GM21447 (cell line): ENCODE results near the gene AP3S1.

ENCODE experiments used
- ATAC-seq: cut with Tn5 transposase; IDR thresholded peaks from one replicate; pipeline ENCODE4 v1.9.1; 2021; ENCODE audit not compliant: unreplicated experiment

AP3S1 gene

GRCh38 chr5:115936031-115936430, 94.3 kb downstream of the AP3S1 start:
- ATAC-seq, result no peak

- no peak for ATAC-seq
Observed at GRCh38 chr5:115939059-115939458, 97.3 kb downstream of the AP3S1 start.

GRCh38 chr5:115940080-115940810, 98.5 kb downstream of the AP3S1 start:
- ATAC-seq, result no peak

GRCh38 chr5:115941051-115941675, 99.4 kb downstream of the AP3S1 start:
- ATAC-seq, result no peak

- no peak for ATAC-seq
Observed at GRCh38 chr5:115944501-115944900, 102.8 kb downstream of the AP3S1 start.

- no peak for ATAC-seq
Observed at GRCh38 chr5:115946655-115947054, 104.9 kb downstream of the AP3S1 start.

- no peak for ATAC-seq
Observed at GRCh38 chr5:115947260-115947659, 105.5 kb downstream of the AP3S1 start.

GRCh38 chr5:115948091-115948534, 106.4 kb downstream of the AP3S1 start:
- no peak for ATAC-seq

GRCh38 chr5:115949096-115949495, 107.4 kb downstream of the AP3S1 start:
- no peak for ATAC-seq

- no peak for ATAC-seq
Observed at GRCh38 chr5:115952588-115952987, 110.9 kb downstream of the AP3S1 start.

GRCh38 chr5:115954144-115954543, 112.4 kb downstream of the AP3S1 start:
- ATAC-seq, result no peak

GRCh38 chr5:115956957-115957356, 115.2 kb downstream of the AP3S1 start:
- ATAC-seq, result no peak

GRCh38 chr5:115961381-115962238, 119.9 kb downstream of the AP3S1 start:
- no peak for ATAC-seq

GRCh38 chr5:115962239-115962564, 120.5 kb downstream of the AP3S1 start, which contains the start of gene LVRN:
Gene LVRN (plus strand): TSS chr5:115962475. CDS start chr5:115962618, 143 bp downstream.
- no peak for ATAC-seq

- no peak for ATAC-seq
Observed at GRCh38 chr5:115962565-115963402, 121.0 kb downstream of the AP3S1 start.

- no peak for ATAC-seq
Observed at GRCh38 chr5:115963566-115963965, 121.8 kb downstream of the AP3S1 start.
